HUDEP-2 (cell line): ENCODE results near the gene ANKRD10.

Experiments used
- DNase-seq, 76 experiments: peaks; one replicate each; lab custom pipeline; 2025; ENCODE audit not compliant: unreplicated experiment in 76 of 76; lab: John Stamatoyannopoulos, UW

The ANKRD10 gene

DNA sequence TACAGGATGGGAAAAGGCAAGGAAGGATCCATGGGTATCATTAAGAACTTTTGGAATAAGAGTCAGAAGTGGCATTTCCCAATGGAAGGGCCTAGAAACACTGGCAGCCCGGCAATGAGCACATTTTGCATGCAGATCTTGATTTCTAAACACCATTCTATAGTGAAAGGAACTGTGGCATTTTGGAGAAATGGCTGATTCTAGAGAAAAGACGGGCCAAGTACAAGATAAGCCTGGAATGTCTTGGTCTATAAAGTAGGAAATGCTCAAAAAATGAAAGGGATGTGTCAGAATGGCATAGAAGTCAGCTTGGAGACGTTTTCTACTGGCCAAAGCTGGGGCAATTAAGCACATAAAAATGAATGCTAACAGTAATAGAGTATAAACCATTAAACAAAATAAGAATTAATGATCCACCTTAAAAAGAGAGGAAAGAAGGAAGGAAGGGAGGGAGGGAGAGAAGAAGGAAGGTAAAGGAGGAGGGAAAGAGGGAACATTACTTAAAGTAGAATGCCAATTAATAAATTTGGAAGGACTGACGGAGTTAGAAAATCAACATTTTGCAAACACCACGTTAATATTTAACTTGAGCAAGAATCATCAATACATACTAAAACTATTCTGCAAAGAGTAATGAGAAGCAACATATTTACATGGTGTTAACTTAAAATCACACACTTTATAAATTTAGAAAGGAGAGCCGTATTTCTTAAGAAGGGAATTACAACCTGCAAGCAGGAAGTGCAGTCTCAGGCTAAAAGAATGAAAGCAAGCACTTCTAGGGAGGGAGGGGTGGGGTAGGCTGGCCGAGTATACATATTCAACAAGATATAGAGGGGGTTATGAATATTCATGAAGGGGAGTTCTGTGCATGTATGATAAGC is 78.9 kb downstream of the ANKRD10 start:
- DNase-seq = no peak

DNA sequence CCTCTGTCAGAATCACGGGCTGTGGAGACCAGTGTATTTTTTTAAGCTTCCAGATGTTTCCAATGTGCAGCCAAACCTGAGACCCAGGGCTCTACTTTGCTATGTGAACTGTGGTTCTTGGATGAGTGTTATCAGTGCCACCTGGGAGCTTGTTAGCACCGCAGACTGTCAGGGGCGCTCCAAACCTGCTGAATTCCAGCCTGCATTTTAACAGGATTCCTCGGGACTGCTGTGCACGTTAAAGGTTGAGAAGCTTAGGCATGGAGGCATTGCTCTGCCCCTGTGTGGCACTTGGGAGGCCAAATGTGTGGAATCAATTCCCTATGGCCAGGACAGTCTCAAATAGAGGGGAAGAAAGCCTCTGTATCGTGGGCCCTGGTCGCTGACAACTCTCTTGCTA is 80.3 kb downstream of the ANKRD10 start:
- no peak for DNase-seq

DNA sequence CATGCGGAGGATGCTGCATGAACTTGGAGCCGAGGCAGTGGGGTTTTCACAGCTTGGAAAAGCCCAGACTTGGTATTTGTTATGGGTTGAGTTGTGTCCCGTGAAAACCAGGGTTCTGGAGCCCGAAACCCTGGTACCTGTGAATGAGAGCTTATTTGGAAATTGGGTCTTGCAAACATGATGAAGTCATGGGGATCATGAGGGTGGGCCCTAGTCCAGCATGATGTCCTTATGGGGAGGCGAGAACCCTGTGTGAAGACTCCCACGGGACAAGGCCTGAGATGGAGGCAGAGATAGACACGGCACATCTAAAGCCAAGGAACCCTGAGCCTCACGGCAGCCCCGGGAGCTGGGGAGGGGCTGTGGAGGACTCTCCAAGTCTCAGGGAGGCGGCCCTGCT is 82.3 kb downstream of the ANKRD10 start:
- no peak for DNase-seq

DNA sequence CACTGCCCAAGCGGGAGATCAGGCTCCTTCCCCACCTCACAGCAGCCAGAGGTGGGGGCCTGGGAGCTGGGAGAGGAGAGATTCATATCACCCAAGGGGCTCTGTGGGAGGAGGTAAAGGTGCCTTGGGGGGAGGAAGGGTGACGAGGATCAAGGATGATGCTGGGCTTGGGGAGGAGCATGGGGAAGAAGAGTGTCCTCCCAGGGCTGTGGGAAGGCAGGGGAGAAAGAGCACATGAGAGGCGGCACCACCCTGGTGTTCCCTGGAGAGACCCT is 82.7 kb downstream of the ANKRD10 start:
- no peak for DNase-seq

DNA sequence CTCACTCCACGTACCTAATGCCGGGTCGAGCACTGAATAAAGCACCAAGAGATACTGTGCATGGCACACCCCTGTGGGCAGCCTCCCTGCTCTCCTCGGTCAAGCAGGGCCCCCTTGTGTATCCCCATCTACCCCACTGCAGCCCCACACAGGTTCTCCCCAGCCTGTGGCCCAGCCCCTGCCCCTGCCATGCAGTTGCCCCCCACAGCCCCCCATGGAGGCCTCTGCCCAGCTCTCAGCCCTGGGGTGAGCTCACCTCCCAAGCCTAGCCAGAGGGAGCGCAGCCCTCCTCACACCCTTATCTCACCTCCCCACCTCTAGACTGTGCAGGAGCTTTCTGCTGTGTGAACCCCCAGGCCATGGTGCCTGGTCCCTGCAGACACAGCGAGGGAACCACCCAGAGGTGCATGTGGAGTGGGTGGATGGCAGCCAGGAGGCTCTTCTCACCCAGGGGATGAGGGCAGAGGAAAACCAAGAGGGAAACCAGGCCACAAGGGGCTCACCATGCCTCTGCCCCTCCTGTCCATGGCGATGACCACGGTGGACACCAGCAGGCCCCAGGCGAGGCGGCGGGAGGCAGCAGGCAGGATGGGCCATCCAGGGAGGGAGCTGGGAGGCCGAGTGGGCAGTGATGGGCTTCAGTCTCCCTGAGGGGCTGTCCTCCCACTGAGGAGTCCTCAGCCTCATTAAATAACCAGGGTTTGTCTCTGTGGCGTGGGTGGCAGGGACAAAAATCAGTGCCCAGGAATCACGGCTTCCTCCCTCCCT is 83.2 kb downstream of the ANKRD10 start:
- DNase-seq = no peak

DNA sequence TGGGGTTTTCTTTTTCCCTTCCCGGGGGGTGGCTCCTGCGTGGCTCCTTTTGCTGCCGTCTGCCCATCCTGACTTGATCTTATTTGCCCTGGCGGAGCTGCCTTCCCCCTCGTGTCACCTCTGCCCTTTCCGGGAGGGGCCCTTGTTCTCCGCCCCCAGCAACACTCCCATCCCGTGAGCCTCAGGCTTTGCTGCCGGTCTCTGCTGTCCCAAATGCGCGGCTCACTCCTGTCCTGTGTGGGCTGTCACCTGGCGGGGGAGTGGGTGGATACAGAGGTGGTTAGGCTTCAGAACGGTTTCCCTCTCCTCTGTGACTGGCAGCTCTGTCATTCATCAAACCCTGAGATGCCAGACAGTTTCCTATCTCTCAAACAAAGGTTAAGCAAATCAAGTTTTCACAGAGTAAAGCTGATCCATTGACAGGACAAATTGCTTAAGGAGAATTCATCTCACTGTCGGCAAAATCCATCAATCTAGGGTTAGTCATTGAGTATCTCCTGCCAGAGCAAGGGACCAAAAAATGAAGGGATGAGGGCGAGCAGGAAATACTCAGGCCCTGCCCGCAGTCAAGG is 84.0 kb downstream of the ANKRD10 start:
- DNase-seq = no peak

DNA sequence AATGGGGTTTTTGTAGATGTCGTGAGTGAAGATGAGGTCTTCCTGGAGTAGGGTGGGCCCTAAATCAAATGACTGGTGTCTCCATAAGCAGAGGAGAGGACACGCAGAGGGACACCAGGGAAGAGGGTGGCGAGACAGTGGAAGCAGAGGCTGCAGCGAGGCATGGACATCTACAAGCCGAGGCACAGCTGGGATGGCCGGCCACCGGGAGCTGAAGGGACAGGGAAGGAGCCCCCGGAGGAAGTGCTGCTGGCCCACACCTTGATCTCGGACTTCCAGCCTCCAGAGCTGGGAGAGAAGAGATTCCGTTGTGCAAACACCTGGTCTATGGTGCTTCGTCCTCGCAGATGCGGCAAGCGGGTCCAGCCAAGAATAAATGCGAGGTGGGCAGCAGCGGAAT is 84.5 kb downstream of the ANKRD10 start:
- no peak for DNase-seq

DNA sequence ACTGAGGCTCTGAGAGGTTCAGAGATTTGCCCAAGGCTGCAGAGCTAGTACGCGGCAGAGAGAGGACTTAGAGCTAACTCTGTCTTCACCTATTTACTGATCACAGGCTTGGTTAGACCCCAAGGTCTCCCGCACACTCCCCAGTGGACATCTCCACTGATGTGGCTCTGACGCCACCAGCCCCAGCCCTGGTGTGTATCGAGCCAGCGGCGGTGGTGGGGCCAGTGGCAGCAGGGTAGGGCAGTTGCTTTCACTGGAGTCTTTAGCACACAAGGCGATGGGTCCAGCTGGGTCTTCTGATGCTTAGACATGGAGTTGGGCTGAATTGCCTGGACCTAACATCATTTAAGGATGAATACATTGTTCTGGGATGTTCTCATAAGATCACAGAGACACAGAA is 85.4 kb downstream of the ANKRD10 start:
- no peak for DNase-seq

DNA sequence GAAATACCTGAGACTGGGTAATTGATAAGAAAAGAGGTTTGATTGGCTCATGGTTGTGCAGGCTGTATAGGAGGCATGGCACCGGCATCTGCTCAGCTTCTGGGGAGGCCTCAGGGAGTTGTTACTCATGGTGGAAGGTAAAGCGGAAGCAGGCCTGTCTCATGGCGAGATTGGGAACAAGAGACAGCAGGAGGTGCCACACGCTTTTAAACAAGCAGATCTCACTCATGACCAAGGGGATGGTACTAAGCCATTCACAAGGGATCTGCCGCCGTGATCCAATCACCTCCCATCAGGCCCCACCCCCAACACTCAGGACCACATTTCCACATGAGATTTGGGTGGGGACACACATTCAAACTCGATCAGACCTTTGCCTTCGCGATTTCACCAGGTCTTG is 86.2 kb downstream of the ANKRD10 start:
- no peak for DNase-seq
